GM21619 (cell line): ENCODE data around the gene KDM4C.
"Not testable (repeated sequence)": the region's sequence is repeated elsewhere in the genome, so short reads cannot be mapped to it uniquely, and the experiment has no call there.

Experiments used
- ATAC-seq: cut with Tn5 transposase; IDR thresholded peaks from one replicate; pipeline ENCODE4 v1.9.1; 2021; ENCODE audit not compliant: unreplicated experiment

Gene KDM4C

GRCh38 chr9:6757456-6758247 lies at the start of gene KDM4C:
Gene KDM4C, plus strand, starts transcription at chr9:6757973. Its CDS starts 35,016 bp downstream, at chr9:6792989.
- ATAC-seq, result peak; percentile 76

DNA sequence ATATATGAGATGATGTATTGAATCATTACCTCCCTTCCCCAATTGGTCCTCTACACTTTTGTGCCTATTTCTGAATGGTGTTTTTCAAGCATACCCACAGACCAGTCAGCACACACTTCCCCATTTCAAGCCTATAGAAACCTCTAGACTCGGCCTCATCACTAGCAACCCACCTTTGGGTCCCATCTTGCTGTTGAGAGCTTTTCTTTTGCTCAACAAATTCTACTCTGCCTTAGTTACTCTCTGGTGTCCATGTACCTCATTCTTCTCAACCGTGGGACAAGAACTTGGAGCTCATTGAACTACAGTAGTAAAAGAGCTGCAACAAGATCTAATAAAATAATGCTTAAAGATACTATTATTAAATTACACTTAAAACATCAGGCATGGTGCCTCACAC lies 49.0 kb upstream of the KDM4C start:
- no peak for ATAC-seq

DNA sequence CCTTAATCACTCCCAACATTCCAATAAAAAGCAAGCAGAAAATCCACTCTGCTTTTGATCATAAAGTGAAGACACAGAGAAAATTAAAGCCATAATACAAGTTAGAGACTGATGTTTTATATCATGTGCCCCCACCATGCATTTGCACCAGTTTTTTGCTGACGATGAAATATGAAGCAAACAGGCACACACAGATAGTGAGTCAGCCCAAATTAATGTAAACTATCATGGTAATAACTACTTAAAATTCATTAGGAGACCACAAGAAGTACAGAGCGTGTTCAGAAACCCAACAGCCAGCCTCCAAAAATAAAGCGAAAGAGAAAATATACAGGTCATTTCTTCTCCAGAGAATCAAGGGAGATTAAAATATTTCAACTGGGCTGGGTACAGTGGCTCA lies 46.4 kb upstream of the KDM4C start:
- ATAC-seq, result no peak

DNA sequence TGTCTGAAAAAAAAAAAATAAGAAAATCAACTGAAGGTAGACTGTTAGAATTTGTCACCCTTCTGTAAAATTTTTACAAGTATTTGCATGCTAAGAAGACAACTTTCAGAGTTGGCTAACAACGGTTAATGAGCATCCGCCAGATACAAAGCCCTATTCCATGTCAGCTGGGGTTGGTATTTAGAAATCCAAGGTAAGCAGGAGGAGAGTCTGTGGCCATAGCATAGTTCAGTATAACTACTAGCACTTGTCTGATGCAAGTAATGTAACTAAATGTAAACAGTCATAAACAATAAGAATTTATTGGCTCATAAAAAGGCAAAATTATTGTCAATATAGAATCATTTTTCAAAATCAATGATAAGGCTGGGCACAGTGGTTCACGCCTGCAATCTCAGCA lies 45.7 kb upstream of the KDM4C start:
- ATAC-seq, result no peak

DNA sequence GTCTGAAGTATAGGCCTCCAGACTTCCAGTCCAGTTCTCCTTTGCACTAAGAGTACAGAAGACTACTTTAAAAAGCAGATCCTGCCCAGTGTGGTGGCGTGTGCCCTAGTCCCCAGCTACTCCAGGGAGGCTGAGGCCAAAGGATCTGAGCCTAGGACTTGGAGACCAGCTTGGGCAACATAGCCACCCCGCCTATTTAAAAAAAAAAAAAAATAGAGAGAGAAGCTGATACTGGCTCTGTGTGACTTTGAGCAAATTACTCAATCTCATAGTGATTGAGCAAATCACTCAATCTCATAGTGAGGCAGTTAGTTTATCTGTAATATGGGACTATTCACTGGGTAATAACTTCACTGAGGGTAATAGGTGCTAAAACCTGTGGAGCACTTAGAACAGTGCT lies 43.6 kb upstream of the KDM4C start:
- no peak for ATAC-seq

DNA sequence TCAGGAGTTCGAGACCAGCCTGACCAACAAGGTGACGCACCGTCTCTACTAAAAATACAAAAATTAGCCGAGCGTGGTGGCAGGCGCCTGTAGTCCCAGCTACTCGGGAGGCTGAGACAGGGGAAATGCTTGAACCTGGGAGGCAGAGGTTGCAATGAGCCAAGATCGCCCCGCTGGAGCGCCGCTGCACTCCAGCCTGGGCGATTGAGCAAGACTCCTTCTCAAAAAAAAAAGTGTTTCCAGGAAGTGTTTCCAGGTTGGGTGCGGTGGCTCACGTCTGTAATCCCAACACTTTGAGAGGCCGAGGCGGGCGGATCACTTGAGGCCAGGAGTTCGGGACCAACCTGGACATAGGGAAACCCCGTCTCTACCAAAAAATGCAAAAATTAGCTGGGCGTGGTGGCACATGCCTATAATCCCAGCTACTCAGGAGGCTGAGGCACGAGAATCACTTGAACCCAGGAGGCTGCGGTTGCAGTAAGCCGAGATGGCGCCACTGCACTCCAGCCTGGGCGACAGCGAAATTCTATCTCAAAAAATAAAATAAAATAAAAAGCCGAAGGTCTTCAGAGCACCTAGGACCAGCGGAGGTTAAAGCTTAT lies 42.5 kb upstream of the KDM4C start:
- ATAC-seq, result not testable (repeated sequence)

DNA sequence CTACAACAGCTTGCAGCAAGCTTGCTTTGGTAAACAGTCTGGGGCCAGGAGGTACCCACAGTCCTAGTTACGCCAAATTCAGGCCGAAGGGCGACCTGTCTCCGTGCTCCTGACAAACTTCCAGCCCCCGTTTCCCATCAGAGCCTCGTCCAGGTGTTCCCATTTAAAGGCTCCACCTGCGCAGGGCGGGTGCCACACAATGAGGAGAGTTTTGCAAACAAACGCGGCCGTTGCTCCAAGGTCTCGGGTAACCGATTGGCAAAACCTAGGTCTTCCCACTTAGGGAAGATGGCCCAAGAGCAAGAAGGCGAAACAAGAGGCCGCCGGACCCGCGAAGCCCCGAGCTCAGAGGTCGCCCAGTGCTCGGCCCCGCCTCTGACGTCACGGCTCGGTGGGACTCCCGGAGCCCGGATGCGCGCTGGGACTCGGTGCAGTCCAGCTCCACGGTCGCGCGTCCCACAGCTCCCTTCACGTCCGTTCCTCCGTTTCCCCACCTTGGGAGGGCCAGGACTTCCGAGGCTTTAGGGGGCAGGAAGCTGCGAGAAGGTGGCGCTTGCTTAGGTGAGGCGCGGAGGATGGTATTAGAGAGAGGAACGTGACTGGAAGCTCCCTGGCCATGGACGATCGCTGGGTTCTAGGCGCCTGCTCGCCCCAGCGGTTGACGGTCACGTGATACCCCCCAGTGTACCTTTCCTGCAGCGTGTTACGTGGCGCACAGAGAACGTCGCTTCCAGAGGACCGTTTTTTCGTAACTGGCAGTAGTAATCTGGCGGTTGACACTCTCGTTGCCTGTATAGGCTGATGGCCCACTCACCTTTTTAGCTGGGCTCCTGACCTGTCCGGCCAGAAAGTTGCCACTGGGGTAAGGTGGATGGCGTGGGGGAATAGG lies 41.8 kb upstream of the KDM4C start:
- peak; percentile 78 for ATAC-seq

GRCh38 chr9:6716766-6717165 lies 41.0 kb upstream of the KDM4C start:
- ATAC-seq, result no peak

GRCh38 chr9:6723881-6724420 lies 33.8 kb upstream of the KDM4C start:
- no peak for ATAC-seq

DNA sequence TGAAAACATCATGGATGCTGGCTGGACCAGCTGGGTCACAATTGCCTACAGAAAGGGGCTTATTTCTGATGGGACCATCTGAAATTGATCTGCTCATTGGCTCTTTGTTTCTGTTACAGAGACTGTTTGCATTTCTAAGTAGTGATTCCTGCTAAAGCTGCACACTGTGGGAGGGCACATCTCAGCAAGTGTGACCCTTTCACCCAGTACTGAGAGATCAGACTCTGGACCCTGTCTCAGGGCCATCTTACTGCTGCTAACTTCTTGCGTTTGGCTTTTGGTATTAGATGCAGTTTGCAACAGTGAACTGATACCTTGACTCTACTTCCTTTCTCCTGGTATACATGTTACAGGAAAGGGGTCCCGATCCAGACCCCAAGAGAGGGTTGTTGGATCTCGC lies 24.5 kb upstream of the KDM4C start:
- ATAC-seq, result no peak

- ATAC-seq, result no peak
Observed at GRCh38 chr9:6733831-6734230, 23.9 kb upstream of the KDM4C start.

DNA sequence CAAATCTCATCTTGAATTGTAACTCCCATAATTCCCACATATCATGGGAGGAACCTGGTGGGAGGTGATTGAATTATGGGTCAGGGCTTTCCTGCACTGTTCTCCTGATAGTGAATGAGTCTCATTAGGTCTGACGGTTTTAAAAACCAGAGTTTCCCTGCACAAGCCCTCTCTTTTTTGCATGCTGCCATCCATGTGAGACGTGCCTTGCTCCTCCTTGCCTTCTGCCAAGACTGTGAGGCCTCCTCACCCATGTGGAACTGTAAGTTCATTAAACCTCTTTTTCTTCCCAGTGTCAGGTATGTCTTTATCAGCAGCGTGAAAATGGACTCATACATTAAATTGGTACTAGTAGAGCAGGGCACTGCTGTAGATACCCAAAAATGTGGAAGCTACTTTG lies 22.4 kb upstream of the KDM4C start:
- ATAC-seq, result no peak

DNA sequence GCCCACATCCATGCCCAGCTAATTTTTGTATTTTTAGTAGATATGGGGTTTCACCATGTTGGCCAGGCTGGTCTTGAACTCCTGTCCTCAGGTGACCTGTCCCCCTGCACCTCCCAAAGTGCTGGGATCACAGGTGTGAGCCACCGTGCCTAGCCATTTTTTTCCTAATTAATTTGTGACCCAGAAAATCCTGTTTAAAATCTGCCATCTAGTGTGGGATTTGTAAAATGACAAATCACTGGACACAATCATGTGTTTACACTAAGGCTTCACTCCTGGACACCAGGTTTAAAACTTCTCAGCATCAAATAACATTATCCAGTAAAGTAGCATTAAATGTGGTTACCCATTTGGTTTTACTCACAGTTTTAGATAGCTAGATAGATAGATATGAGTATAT lies 18.6 kb upstream of the KDM4C start:
- no peak for ATAC-seq

- ATAC-seq, result not testable (repeated sequence)
Observed at GRCh38 chr9:6748861-6749260, 8.9 kb upstream of the KDM4C start.

DNA sequence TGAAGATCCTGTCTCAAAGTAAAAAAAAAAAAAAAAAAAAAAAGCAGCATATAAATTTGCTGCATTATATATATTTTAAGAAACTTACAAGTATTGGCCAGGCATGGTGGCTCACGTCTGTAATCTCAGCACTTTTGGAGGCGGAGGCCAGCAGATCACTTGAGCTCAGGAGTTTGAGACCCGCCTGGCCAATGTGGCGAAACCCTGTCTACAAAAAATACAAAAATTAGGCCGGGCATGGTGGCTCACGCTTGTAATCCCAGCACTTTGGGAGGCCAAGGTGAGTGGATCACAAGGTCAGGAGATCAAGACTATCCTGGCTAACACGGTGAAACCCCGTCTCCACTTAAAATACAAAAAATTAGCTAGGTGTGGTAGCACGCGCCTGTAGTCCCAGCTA lies 2.9 kb upstream of the KDM4C start:
- not testable (repeated sequence) for ATAC-seq

DNA sequence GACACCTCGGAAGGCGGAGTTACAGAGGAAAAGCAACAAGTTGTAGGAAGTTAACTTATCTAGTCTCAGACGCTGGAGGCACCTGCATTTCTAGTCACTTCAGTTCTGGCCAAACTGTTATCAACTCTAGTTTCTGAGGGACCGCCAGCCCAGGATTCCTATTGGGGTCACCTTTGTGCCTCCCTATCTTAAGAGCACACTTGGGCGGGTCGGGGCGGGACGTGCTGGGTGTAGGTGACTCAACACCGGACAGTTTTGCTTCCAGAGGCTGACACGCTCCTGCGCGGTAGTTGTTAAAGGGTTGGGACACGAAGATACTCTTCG lies 679 bp upstream of the KDM4C start:
- ATAC-seq, result peak; percentile 29

DNA sequence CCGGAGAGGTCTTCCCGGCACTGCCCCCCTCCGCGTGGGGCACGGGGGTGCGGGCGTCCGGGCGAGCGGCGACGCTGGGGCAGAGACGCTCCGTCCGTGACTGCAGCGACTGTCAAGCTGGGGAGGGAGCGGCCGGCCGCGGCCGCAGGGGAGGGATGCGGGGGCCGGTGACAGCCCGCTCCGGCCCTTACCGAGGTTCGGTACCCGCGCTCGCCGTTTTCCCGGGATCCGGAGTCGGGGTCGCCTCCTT lies 400 bp downstream of the KDM4C start:
- ATAC-seq, result peak; percentile 10

- ATAC-seq, result no peak
Observed at GRCh38 chr9:6758498-6759184, 868 bp downstream of the KDM4C start.

DNA sequence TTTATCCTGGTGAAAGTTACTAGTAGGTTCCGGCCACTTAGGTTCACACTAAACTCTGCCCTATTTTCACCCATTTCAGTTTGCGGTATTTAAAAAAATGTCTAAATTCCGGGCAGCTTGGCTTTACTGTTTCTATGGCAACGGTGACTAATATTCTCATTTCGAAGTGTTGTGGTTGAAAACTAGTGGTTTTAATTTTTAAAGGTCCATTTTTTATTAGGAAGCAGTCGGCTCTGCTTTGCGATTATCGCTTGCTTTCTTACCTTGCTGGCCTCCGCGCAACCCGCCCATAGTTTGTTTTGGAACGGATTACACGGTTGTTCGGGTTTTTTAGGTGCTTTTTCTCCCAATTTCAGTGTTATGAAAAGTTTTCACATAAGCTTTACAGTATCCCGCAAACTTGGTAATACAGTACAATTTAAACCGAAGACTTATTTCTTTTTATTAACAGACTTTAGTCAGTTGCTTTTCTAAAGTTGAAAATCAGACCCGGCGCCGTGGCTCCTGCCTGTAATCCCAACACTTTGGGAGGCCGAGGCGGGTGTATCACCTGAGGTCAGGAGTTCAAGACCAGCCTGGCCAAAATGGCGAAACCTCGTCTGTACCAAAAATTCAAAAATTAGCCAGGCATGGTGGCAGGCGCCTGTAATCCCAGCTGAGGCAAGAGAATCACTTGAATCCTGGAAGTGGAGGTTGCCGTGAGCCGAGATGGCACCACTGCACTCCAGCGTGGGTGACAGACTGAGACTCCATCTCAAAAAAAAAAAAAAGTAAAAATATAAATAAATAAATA lies 1.6 kb downstream of the KDM4C start:
- ATAC-seq, result no peak

DNA sequence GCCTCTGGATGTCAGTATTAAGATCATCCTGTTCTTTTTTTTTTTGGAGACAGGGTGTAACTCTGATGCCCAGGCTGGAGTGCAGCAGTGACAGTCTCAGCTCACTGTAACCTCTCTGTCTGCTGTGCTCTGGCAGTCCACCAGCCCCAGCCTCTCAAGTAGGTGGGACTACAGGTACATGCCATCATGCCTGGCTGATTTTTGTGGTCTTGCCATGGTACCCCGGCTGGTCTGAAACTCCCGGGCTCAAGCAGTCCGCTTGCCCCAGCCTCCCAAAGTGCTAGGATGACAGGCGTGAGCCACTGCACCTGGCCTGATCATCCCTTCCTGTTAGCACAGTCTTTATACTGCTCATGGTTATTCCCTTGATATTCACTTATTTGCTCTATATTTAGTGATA lies 3.5 kb downstream of the KDM4C start:
- ATAC-seq, result no peak

DNA sequence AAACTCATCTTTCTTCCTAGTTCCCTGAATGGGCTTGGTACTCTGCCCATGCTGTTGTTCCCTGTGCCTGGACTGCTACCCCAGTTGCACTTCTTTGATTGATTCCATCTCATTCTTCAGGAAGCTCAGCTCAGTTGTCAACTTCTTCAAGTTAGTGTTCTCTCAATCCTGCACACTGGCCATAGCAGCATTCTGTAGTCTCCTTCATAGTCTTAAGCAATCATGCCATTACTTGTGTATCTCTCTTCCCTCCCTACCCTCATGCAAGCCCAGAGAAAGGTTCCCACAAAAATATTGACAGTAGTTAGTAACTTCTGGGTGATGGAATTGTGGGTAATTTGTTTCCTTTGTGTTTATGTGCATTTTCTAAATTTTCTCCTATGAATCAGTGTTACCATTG lies 5.5 kb downstream of the KDM4C start:
- ATAC-seq, result no peak
